ENCODE results near the gene TBXT. TPM values are rescaled to one million over a fixed set of nuclear protein-coding genes. Genes with fewer than 3 reads are reported as not detected.

The TBXT gene
- total RNA-seq, 2 donors from 2014 or later, result not detected

DNA sequence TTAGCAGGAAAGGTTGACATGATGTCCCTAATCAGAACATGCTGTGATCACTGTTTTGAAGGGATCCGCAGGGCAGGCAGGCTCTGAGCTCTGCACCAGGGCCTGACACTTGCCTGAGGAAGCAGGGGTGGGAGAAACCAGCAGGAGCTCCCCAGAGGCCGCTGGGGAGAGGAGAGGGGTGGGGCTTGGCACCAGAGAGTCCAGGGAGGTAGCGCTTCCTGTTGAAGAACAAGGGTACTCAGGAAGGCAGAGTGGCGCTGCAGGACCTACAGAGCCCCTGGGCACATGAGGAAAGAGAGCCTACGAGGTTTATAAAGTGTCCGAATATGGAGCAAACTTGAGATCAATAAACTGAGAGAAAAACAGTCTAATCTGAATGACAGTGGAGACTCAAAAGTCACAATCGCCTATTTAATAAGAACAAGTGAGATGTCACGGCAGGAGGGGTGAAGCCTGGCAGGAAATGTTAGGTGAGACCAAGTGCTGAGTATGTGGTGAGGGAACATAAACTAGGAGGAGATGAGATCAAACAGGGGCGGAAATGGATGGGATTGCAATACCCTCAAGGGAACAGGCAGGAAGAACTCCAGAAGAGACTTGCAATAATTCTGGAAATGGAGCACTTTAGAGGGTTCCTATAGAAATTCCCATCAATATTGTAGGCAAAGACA lies 5.8 kb upstream of the TBXT start:
- intact Hi-C loops (cut with DNase I, micrococcal nuclease), result no loop called here
- ATAC-seq (no peak), DNase-seq (no peak)

DNA sequence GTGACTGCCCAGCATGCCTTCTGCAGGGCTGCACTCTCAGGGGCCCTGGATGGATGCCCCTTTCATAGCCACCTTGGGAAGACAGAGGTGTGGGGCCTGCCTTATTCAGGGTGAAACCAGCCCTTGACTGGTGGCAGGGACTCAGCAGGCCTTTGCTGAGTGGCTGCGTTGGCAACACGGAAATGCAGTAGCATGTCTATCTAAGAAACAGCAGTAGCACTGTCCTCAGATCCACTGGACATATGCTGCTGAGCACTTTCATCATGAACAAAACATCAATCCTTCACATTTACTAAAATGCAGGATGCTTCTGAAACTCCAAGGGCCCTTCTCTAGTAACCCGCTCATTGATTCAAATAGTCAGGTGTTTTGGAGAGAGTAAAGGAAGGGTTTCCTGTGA lies 4.9 kb upstream of the TBXT start:
- no peak for ATAC-seq
- DNase-seq, result no peak
- intact Hi-C loops (cut with DNase I, micrococcal nuclease), result no loop called here

DNA sequence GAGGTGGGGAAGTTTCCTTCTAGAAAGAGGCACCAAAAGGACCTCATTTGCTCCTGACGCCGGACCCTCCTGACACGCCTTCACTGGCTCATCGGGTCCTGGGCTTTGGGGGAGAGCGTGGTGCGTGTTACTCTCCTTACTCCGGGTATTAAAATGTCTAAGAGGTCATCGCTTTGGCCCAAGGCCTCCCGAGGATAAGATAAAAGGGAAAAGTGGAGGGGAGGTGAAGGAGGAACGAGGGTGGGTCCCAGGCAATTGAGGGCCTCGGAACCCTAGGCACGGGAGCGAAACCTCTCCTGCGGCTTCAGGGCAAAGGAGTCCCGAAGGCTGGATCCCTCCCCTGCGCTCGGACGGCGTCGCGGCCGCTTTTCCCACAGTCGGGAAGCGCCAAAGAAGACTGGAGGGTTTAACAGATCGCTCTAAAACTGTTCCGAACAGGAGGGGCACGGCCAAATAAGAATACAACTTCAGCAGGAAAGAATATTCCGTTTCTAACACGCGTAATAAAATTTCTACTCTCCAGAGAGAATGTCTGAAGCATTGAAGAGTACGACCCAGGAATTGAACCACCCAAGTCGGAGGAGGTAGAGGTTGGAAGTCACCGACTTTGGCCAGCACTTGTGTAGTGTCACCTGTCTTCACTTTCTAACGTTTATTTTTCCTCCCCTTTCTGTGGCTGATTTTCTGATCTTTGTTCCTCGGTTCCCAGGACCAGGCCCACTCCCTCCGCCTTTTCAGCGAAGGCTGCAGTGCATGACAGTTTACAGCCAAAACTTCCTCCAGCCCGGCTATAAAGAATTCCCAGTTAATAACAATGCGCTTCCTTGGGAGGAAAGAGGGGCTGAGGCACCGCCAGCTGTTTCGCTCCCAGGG lies 2.1 kb upstream of the TBXT start:
- intact Hi-C loops (cut with DNase I, micrococcal nuclease), result no loop called here
- DNase-seq, result no peak

DNA sequence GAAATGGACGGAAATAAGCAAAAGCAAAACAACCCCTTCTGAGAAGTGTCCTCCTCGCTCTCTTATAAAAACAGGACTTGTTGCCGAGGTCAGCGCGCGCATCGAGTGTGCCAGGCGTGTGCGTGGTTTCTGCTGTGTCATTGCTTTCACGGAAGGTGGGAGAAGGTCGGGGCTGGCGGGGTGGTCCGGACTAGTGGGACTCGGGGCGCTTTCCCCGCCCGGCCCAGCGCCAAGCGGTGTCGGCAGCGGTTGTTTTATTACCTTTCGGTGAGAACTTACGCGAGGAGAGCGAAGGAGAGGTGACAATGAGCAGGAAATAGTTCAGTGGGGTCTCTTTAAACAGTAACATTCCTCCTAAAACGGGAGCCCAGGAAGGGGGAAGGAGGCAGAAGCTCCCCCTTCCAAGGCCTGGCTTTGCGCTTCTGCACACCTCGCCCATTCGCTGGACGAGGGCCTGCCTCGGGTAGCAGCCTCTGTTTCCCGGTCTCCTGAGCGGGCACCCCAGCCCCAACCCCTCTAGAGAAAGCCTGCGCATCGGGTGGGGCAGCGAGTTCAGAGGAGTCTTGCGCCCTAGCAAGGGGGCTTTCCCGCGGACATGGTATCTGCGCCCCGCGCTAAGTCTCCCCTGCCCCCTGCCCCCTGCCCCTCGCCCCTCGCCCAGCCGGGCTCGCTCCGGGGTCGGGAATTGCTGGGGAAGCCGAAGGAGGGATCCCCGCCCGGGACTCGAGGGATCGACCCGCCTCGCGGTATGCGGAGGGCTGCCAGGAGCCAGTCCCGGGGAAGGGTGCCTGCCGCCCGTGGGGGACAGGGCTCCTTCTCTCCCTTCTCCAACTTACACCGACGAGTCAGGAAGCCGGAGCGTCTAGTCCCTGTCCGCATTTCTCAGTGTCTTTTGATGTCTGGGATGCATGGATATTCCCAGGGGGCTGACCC lies 1.2 kb upstream of the TBXT start:
- ATAC-seq (no peak), DNase-seq (no peak)
- intact Hi-C loops (cut with DNase I, micrococcal nuclease), result no loop called here

More for the DNA sequence above, 2.1 kb upstream of the TBXT start:
- no peak for ATAC-seq

DNA sequence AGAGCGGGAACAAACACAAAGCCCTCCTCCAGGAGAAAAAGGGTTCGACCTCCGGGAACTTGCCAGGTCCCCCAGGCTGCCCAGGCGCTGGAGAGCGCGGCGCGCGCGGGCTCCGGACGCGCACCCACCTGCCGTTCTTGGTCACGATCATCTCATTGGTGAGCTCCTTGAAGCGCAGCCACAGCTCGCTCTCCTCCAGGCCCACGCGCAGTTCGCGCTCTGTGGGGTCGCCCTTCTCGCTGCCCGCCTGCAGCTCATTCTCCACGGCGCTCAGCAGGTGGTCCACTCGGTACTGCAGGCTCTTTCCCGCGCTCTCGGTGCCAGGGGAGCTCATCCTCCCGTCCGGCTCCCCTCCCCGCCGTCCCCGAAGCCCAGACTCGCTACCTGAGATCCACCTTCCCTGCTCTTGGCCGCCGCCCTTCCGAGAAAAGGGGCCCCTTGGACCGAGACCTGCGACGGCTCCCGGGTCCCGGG lies 356 bp downstream of the TBXT start:
- intact Hi-C loops (cut with DNase I, micrococcal nuclease), result no loop called here
- DNase-seq (no peak), ATAC-seq (no peak)

- ATAC-seq (no peak), DNase-seq (no peak)
- intact Hi-C loops (cut with DNase I, micrococcal nuclease), result no loop called here
These were observed 1.1 kb downstream of the TBXT start for GRCh38 chr6:166166314-166167257.

DNA sequence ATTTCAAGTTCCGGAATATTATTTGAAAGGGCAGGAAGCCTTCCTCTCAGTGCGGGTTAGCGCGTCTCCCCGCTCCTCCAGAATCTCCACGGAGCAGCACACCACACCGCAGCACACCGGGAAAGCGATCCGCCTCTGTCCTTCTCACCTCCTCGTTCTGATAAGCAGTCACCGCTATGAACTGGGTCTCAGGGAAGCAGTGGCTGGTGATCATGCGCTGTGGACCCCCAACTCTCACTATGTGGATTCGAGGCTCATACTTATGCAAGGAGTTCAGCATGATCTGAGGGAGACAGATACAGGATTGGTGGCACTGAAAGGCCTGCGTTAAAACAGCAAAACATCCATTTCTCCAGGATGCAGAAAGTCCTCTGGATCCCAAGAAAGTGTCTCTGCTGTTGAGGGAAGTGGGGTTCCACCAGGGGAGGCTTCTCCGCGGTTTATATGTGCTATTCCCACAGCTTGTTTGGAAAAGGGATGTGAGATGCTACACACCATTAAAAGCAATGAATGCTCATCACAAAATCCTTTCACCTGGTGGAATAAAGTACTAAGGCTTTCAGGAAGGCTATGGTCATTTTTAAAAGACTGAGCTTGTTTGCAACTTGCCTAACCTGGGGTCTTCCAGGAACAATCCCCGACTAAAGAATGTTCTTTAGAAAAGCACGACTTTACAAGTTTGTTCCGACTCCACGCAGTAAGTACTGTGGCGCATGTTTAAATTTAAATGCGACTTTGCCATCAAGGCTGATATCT lies 1.9 kb downstream of the TBXT start:
- intact Hi-C loops (cut with DNase I, micrococcal nuclease), result no loop called here
- no peak for ATAC-seq
- no peak for DNase-seq

GRCh38 chr6:166162599-166163342 lies 4.9 kb downstream of the TBXT start:
- ATAC-seq (no peak), DNase-seq (no peak)
- intact Hi-C loops (cut with DNase I, micrococcal nuclease), result no loop called here

DNA sequence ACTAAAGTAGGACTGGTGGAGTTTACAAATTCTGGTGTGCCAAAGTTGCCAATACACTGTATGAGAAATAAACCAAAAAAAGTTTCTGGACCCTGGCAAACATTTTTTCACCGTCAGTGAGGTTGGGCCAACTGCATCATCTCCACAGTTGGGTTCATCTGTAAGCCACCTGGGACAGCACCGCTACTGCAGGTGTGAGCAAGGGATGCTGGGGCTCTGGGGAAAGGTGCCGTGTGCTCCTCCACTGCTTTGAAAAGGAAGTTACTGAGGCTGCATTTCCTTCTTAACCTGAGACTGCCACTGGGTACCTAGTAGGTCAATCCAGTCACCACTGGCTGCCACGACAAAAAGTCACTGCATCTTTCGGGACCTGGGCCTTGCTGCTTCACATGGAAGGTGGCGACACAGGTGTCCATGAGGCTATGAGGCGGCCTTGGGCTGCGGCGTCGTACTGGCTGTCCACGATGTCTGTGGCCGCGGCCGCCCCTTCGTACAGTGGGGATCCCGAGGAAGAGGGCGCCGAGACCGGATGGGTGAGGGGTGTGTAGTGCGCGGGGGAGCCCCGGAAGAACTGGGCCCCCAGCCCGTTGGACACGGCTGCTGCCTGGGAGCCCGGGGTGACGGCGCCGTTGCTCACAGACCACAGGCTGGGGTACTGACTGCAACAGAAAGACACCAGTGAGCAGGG lies 9.6 kb downstream of the TBXT start:
- no peak for ATAC-seq
- no peak for DNase-seq
- intact Hi-C loops (cut with DNase I, micrococcal nuclease), result no loop called here

GRCh38 chr6:166156942-166157341 lies 10.7 kb downstream of the TBXT start:
- DNase-seq (no peak), ATAC-seq (no peak)
- intact Hi-C loops (cut with DNase I, micrococcal nuclease), result no loop called here

GRCh38 chr6:166153966-166154365 lies 13.7 kb downstream of the TBXT start:
- ATAC-seq (no peak), DNase-seq (no peak)
- intact Hi-C loops (cut with DNase I, micrococcal nuclease), result no loop called here

GRCh38 chr6:166152660-166153059 lies 15.0 kb downstream of the TBXT start:
- no peak for DNase-seq
- intact Hi-C loops (cut with DNase I, micrococcal nuclease), result no loop called here
- no peak for ATAC-seq

GRCh38 chr6:166151798-166152197 lies 15.9 kb downstream of the TBXT start:
- ATAC-seq (no peak), DNase-seq (no peak)
- intact Hi-C loops (cut with DNase I, micrococcal nuclease), result no loop called here

- no peak for DNase-seq
- ATAC-seq, result no peak
- intact Hi-C loops (cut with DNase I, micrococcal nuclease), result no loop called here
These were observed 21.9 kb downstream of the TBXT start for GRCh38 chr6:166145751-166146150.

GRCh38 chr6:166143011-166143410 lies 24.6 kb downstream of the TBXT start:
- ATAC-seq, result no peak
- DNase-seq, result no peak
- intact Hi-C loops (cut with DNase I, micrococcal nuclease), result no loop called here

Data from left colon (tissue), 2 donors.